ENCODE measurements around the gene GNA12.
"Not testable (repeated sequence)": the region's sequence is repeated elsewhere in the genome, so short reads cannot be mapped to it uniquely, and the experiment has no call there.

GNA12 gene

DNA sequence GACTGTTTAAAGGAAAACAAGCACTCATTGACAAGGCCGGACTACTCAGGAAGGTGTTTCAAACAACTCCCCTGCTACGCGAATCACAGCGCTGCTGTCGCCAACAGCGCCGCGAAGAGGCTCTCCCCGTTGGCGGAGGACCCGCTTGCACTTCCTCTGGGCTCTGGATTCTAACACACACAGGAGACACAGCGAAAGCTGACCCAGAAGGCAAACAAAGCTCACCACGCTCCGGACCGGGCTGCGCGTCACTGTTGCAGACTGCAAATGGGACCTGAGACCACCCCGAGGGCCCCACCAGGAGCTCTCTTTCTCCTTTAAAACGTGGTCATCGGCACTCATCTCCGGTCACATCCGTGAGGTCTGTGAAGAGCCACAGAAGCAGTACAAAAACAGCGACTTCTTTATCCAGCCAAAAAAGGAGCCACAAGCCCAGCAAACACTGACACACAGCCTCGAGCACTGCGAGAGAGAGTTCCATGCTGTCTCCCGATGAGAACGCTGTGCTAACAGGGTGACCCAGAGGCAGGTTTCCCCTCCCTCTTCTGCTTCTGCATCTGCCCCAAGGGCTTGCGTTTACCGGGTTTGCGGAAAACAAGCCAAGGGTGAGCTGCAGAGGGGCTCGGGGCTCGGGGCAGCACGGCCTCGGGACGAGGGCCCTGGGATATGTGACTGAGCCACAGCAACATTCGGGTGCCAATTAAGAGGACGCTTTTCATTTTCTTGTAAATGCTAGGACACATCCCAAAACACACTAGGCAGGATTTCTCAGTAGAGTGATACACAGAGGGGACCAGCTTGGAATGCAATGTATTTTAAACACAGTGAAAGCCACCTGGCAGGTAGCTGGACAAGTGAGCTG is 114.8 kb downstream of the GNA12 start:
- no peak for DNase-seq (ENCODE audit: low read depth, low spot score)

DNA sequence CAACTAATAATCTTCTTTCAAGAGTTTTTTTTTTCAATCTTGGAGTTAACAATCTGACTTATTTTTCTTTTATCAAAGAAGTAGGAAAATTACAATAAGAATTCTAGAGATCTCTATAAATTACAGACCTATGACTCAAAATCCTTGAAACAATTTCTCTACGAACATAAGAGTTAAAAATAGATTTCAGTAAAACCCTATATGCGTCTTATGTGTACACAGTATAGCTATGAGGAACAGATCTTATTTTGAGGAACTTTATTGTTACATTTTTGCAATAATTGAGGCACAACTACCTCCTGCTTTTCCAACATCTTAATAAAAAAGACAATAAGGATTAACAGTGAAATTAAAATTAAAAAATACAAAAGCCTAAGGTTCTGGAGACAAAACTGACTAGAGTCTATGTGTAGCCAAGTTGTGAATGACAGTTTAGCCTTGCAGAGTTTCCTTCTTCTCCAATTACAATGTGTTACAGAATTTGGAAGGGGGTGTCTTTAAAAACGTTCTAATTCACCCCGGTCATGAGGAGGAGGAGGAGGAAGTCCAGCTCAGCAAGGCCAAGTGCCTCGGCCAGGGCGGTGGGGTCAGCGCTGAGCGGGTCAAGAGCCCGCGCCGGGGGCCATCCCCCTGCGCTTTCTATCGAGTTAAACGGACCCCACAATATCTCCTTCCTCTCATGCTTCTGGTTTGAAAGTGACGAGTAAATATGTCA is 115.6 kb downstream of the GNA12 start:
- no peak for DNase-seq (ENCODE audit: low read depth, low spot score)

DNA sequence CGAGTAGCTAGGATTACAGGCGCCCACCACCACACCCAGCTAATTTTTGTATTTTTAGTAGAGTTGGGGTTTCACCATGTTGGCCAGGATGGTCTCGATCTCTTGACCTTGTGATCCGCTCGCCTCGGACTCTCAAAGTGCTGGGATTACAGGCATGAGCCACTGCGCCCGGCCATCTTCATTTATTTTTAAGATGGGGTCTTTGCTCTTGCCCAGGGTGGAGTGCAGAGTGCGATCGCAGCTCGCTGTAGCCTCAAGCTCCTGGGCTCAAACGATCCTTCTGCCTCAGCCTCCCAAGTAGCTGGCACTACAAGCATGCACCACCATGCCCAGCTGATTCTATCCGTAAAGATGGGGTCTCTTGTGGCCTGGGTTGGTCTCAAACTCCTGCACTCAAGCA is 116.9 kb downstream of the GNA12 start:
- not testable (repeated sequence) for DNase-seq (ENCODE audit: low read depth, low spot score)

DNA sequence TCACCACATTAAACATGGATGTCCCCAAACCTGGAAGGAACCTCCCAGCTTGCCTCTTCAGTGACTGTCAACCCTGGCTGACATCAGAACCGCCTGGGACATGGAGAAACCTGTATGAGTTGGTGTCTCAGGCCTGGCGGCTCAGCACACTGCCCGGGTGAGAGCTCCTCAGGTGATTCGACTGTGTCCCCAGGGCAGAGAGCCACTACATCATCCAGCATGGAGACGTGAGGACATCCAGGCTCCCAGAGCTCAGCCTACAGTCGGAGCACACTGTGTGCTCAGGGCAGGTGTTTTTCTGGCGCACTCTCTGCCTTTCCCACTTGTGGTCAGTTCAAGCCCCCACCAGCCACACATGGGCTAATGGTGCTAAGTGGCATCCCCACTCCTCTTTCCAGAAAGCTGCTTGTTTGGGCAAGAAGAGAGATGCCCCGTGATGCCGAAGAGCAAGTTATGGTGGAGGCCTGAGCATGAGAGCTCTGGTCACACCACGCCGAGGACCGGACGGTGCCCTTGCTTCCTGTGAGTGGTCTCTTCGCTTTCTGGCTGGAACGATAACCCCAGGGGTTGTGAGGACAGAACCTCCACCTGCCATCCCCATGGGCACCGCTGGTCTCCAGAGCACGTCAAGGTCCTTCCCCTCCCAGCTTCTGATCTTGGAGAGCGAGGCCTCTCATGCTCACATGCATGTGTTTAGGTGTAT is 117.6 kb downstream of the GNA12 start:
- no peak for DNase-seq (ENCODE audit: low read depth, low spot score)

DNA sequence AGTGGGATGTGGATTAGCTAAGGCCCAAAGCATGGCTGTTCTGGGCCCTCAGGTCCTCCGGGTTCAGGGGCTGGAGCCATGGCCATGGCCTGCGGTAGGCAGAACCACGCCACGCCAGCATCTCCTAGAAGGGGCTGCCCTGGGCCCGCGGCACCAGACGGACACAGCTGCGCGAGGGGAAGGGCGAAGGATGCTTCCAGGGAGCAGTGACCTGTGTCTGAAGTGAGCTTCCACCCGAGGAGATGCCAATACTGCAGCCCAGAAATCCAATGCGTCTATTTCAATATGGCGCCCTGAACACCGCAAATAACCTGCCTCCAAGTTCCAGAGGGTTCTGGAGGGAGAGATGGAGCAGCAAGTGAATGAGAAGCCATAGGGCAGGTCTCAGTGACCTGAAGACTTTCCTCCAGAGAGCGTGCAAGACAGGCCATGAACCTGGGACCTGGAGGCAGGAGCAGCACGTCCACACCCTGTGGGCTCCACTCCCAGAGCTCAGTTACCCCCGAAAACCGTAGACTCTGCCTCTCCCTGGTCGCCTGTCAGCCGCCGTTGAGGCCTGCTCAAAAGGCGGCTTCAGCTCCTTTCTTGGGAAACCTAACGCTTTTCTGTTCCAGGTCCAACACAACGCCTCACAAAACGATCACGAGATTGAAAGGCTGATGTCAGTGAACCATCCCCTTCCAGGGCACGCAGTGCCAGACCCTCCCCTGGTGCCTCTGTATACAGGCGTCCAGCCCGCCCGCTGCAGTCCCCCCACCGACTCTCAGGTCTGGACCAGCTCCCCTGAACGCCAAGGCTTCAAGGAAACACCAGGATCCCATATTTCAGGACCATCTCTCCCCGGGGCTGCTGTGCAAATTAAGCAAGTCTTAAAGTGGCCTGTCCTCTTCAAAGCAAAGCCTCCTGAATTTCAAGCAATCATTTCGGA is 118.7 kb downstream of the GNA12 start:
- DNase-seq (ENCODE audit: low read depth, low spot score), result no peak

DNA sequence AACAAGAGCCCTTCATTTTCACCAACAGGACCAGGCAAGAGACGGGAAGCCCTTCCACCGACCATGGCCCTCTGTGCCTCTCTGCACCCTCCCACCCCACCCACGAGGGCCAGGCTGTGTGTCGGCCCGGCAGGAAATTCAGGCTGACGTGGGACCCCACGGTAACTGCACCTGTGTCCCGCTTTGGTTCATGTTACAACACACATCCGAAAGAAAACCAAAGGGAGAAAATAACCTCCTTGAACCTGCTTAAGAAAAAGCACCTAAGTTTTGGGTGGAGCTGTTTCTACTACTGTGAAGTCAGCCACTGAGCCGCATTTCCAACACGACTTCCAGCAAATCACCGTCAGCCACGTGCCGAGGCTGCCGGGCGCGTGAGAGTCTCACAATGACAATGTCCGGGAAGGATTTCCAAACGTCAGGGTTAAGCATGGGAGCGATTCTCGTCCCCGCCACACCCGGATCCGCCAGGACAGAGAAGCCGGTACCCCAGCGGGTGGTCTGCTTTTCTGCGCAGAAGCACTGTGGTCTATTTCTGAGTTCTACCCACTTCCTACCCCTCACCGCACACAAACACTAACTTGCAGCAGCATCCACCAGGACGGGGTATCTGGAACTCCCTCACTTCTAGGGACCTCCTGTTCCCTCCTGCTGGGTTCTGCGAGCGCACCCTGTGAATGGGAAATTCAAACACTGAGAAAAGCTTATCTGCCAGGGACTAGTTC is 119.5 kb downstream of the GNA12 start:
- DNase-seq (ENCODE audit: low read depth, low spot score), result no peak

DNA sequence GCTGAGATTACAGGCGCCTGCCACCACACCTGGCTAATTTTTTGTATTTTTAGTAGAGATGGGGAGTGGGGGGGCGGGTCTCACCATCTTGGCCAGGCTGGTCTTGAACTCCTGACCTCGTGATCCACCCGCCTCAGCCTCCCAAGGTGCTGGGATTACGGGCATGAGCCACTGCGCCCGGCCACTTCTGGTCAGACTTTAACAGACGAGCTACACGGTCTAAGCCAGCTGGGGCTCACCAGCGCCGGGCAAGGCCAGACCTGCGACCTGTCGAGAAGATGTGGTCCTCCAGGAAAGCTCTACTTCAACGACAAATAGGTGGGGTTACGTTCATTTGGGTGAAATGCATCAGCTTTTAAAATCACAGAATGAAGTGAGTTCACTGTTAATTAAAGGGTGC is 120.1 kb downstream of the GNA12 start:
- not testable (repeated sequence) for DNase-seq (ENCODE audit: low read depth, low spot score)

DNA sequence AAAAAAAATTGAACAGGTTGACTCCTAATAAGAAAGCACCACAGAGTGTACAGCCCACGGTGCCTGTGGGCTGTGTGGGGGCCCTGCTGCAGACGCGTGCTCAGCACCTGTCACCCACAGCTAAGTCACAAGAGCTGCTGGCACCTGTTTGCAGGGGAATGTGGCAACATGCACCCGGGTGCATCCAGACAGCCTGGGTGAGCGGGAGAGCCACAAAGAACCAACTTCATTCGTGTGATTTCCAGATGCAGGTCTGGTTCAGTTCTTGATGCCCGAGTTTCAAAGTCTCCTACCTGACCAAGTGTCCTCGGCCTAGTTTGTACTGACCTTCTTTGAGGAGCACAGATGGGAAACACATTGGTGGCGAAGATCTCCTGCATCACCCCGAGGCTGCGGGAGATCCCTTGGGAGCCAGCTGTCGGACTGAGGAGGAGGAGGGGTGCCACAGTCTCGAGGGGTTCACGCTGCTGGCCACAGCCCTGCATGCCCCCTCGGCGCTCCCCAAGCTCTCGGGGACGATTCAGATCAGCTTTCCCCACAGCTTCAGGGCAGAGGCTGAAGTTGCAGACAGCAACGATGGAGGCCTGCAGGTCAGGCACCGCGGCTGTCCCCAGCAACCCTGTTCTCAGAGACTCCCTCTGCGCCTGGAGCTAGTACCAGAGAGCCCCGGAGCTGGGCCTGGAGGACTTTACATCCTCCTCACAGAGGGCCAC is 120.8 kb downstream of the GNA12 start:
- no peak for DNase-seq (ENCODE audit: low read depth, low spot score)

DNA sequence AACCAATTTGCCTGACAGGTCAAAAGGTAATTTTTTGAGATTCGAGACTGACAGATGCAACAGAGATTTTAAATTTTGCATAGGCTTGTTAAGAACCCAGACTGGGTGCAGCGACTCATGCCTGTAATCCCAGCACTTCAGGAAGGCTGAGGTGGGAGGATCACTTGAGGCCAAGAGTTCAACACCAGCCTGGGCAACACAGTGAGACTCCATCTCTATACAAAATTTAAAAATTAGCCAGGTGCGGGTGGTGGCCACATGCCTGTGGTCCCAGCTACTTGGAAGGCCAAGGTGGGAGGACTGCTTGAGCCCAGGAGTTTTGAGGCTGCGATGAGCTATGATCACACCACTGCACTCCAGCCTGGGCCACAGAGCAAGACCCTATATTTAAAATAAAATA is 121.5 kb downstream of the GNA12 start:
- DNase-seq (ENCODE audit: low read depth, low spot score), result no peak

DNA sequence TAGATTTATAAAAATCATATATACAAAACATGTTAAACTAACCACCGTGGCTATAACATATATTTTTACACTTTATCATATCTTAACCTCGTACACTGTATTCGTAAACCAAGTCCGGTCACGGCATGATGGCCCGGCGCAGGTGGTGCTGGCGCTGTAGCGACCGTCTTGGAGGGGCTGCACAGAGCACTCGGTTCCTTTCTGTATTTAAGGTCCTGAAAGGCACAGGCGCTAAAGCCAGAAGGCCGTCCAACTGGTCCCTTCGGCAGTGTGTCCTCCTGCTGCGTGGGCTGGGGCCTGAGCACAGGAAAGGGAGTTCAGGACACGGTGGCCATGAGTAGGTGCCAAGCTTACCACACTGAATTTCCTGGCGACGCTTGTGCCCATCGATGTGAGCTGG is 122.3 kb downstream of the GNA12 start:
- no peak for DNase-seq (ENCODE audit: low read depth, low spot score)

DNA sequence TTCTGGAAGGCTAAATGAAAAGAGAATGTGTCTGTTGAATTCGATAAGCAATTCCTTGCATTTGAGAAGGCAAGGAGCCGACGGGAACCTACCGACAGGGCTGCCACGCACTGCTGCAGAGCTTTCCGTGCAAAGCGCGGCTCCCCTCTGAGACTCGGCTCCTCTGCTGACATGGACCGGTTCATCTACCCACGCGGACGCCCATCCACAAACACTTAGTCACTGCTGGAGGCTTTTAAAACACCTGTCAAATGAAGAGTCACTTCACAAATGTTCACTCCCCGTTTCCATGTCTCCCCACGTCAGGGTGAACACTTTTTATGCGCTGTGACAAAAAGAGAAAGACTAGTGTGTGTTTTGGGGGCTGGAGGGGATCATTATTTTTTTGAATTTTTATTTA is 124.1 kb downstream of the GNA12 start:
- no peak for DNase-seq (ENCODE audit: low read depth, low spot score)

DNA sequence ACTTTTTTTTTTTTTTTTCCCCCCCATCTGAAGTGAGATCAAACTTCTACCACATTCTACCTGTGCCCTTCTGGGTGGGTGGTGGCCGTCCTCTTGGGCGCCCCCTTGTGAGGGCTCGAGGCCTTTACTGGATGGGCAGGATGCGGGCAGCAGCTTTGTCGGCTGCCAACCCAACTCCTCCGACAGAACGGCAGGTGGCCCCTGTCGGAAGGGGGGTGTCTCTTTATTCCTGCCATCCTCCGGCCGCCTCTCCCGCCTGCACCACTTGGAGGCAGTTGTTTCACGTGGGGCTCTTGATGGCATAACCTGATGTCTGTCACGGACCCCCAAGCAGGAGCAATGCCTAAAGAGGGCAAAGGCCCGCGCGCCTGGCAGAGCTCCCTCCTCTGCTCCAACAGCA is 125.1 kb downstream of the GNA12 start:
- DNase-seq (ENCODE audit: low read depth, low spot score), result no peak

DNA sequence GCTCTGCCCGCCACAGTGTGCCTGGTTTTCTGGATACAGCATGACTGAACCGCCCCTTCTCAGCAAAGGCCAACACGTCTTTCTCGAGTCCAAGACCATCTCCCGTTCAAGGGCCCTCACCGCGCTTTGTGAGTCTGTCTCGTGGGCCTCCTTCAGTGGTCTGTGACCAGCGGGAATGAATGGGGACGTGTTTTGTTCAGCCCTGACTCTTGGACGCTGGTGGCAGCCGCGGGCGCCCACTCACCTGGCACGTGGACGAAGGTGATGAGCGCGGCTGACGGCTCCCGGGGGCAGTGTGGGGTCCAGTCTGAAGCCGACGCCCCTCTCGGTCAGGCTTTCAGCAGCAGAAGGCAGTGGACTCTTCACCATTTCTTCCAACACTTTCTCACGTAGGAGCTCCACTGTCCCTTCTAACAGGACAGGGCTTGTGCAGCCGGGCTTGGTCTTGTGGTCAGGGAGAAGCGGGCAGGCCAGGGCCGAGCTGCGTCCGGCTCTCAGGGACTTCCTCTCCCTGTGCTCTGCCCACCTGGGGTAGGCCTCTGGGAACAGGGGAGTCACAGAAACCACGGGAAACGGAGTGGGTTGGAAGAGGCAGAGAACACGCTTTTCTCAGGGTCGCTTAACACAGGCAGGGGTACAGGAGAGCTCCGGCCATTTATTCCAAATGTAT is 125.7 kb downstream of the GNA12 start:
- no peak for DNase-seq (ENCODE audit: low read depth, low spot score)

DNA sequence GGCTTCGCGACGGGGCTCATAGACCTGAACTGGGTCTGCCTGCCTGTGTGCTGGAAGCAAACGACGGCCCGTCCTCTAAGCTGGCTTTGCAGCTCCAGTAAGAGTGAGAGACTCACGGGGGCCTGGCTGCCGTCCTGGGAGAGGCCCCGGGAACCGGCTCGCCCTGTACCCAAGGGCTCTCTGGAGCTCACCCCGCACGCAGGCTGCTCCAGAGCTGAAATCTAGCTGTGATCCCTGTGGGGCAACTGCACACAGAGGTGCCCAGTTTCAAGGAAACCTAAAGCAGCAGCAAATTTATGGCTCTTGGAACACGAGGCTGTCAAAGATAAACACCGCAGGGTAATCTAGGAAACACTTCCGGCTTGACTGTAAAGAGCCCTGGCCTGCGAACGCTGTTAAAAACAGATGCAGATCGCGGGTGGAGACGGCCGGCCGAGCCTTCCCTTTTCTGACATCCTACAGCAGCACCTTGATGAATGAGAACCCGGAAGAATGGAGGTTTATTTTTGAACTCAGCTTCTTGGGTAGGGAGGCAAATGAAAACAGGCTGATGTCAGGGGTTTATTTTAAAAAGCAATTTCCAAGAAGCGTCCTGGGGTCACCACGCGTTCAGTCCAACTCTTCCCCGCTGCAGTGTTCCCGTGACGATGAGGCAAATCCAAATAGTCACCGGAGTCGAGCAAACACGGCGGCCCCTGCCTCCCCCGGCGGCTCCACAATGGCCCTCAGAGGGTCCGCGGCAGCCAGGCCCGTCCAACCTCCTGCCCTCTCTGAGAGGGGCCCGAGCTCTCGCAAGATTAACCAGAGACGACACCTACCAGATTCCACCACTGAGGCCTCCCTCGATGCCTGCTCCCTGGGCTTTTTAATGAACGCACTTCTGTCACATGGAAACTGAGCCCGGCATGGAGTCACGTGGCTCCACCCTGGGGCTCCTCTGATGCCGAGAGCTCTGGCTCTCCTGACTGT is 126.5 kb downstream of the GNA12 start:
- DNase-seq (ENCODE audit: low read depth, low spot score), result peak; percentile 28

DNA sequence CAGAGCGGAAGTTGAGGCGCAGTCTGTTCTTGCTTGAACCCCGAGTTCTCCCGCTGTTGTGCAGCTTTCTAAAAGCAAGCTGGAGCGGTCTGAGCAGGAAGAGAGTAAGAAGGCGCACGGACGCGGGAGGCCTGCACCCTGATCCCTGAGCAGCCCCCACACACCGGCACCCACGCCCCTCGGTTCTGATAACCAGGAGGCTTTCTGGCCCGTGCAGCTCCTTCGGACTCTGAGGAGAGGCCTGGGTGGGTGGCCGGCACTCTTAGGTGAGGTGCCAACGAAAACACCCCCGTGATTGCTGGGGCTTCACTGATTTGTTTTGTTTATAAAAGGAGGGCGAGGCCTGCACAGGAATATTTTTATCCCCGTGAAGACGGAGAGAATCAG is 127.2 kb downstream of the GNA12 start:
- DNase-seq (ENCODE audit: low read depth, low spot score), result no peak

DNA sequence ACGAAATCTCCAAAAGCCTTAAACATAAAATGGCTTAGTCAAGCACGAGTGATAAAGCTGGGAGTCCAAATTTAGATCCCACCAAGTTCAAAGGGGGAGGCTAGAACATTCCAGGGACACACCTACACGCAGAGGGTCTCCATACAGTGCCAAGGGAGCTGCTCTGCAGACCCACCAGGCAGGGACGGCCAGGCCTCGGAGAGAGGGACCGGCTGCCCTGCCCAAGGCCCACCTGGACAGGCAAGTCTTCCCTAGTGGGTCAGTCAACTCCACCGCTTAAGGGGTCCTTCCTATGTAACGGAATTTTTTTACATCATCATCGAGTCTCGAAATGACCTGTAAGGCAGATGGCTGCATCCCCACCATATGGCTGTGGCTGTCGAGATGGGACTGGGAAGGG is 127.6 kb downstream of the GNA12 start:
- no peak for DNase-seq (ENCODE audit: low read depth, low spot score)

DNA sequence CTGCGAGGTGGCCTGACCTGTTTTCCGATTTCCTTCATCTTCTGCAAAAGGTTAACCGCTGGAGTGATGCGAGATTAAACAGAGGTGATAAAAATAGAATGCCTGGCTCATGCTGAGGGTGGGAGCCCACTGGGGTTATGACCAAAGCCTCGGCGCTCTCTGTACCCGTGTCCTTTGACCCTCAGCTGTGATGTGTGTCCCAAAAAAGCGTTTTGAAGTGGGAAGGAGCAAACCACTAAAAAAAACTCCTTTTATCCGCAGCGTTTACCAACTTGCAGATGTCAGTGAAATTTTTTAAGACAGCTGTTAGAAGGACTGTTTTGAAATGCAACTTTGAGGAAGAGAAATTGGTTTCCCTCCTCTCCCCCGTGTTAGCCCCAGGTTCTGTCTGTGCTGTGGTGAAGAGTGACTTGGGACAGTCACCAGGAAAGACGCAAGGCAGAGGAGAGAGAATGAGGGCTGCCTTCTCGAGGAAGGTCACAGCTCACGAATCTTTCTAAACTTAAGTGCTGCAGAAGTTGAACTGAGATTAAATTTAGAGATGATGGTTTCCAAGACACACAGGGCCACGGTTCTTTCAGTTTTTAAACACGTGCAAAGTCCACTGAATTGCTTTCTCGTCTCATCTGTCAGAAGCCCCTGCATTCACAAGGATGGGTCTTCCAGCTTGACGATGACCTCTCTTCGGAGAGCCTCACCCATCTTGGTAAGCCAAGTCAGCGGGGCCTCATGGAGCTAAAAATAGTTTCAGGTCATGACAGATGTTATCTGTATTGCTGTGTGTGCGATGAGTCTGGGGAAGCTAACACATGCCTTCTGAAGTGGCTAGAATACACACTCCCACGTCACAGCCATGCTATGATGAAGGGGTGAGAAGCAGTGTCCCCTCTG is 128.5 kb downstream of the GNA12 start:
- DNase-seq (ENCODE audit: low read depth, low spot score), result no peak
